Kidney epithelial cell (primary cell): ENCODE data around the gene AMN. TPM values are rescaled to one million over a fixed set of nuclear protein-coding genes. Genes with fewer than 3 reads are reported as not detected.

Experiments
- DNase-seq: peaks from one replicate; pipeline ENCODE4 v3.0.0-alpha.2; 2010; ENCODE audit warnings: low read depth
- H3K27me3 ChIP-seq: 2 replicates; pipeline ENCODE4 v1.6.0; 2011; ENCODE audit warnings: low read length; ENCODE audit not compliant: control insufficient read depth, insufficient read depth
- H3K36me3 ChIP-seq: 2 replicates; pipeline ENCODE4 v1.5.1; 2011; ENCODE audit warnings: low read length; ENCODE audit not compliant: control insufficient read depth, insufficient read depth
- H3K4me3 ChIP-seq: 2 replicates; pipeline ENCODE4 v1.5.1; 2011; ENCODE audit warnings: low read depth, mild to moderate bottlenecking, control low read depth, low read length
- CTCF ChIP-seq: IDR thresholded peaks from 2 replicates; pipeline ENCODE4 v1.5.1; 2011; ENCODE audit warnings: mild to moderate bottlenecking, moderate library complexity, low read length, control low read depth, inconsistent platforms; ENCODE audit not compliant: insufficient read depth, poor library complexity, severe bottlenecking
- total RNA-seq: library from RNA; depleted of rRNA; stranded (reverse); fragments of >200 nt; gene quantifications from 2 replicates; pipeline ENCODE4 v1.2.3, GENCODE V29; 2015

AMN gene
- total RNA-seq, 1 donor from 2014 or later: 0.54 TPM

- no peak overlapping the region for H3K4me3 ChIP-seq
- no peaks in the 10 kb centered on the region for H3K27me3 ChIP-seq
- peaks cover 1% of the 10 kb centered on the region for H3K36me3 ChIP-seq
- DNase-seq: no peak
- no peak for TF ChIP-seq CTCF
Measured at GRCh38 chr14:102969901-102970300, 47.4 kb downstream of the AMN start.

GRCh38 chr14:102970496-102970895, 48.0 kb downstream of the AMN start:
- H3K4me3 ChIP-seq: no peak overlapping the region
- no peak for TF ChIP-seq CTCF
- DNase-seq: no peak
- no peaks in the 10 kb centered on the region for H3K27me3 ChIP-seq
- H3K36me3 ChIP-seq: peaks cover 1% of the 10 kb centered on the region

GRCh38 chr14:102971314-102971713, 48.9 kb downstream of the AMN start:
- H3K36me3 ChIP-seq: peaks cover 2% of the 10 kb centered on the region
- no peak for TF ChIP-seq CTCF
- H3K4me3 ChIP-seq: no peak overlapping the region
- no peak for DNase-seq
- no peaks in the 10 kb centered on the region for H3K27me3 ChIP-seq

GRCh38 chr14:102971836-102972606, 49.6 kb downstream of the AMN start:
- Histone ChIP-seq H3K27me3 (no peaks in the 10 kb centered on the region), H3K36me3 (peaks cover 4% of the 10 kb centered on the region), H3K4me3 (no peak overlapping the region)
- TF ChIP-seq CTCF: no peak
- DNase-seq: no peak

GRCh38 chr14:102973706-102974285, 51.3 kb downstream of the AMN start:
- no peak for TF ChIP-seq CTCF
- H3K4me3 ChIP-seq: no peak overlapping the region
- H3K36me3 ChIP-seq: peaks cover 3% of the 10 kb centered on the region
- H3K27me3 ChIP-seq: no peaks in the 10 kb centered on the region
- no peak for DNase-seq
